Ovary (tissue), 9 donors: ENCODE measurements around the gene ARIH1. TPM values are rescaled to one million over a fixed set of nuclear protein-coding genes. Genes with fewer than 3 reads are reported as not detected.

Source experiments
- DNase-seq, 5 donors: peaks; one replicate each; pipeline ENCODE4 v3.0.0-alpha.2; 2019 to 2020
- H3K27ac ChIP-seq, 2 donors: fragments of 200-600 bp; one replicate each; pipeline versions ENCODE4 v1.5.1 to v1.8.0; 2019 to 2022
- H3K27me3 ChIP-seq: fragments of 200-600 bp; one replicate; pipeline ENCODE4 v1.8.0; 2022
- H3K36me3 ChIP-seq: fragments of 200-600 bp; sonication (generic); one replicate; pipeline ENCODE4 v1.5.1; 2019
- H3K4me1 ChIP-seq: one replicate; pipeline ENCODE4 v1.8.1; 2013; ENCODE audit warnings: mild to moderate bottlenecking, moderate library complexity; ENCODE audit not compliant: insufficient read depth
- H3K4me3 ChIP-seq: fragments of 200-600 bp; sonication (generic); one replicate; pipeline ENCODE4 v1.5.1; 2017
- H3K9me3 ChIP-seq, 2 donors: fragments of 200-600 bp in 1 of 2; sonication (generic) in 1 of 2; one replicate each; pipeline versions ENCODE4 v1.5.1 to v1.8.1; 2013 to 2019; ENCODE audit warnings: mild to moderate bottlenecking in 1 of 2, moderate library complexity in 1 of 2
- EP300 ChIP-seq: sonication (generic); formaldehyde crosslinking; IDR thresholded peaks from one replicate; pipeline ENCODE4 v1.6.1; 2017; ENCODE audit warnings: antibody characterized with exemption
- POLR2A ChIP-seq: fragments of 450-650 bp; IDR thresholded peaks from one replicate; pipeline ENCODE4 v1.6.1; 2017; ENCODE audit warnings: antibody characterized with exemption, mild to moderate bottlenecking, moderate library complexity
- WGBS, 3 donors: extraction: QIAGEN DNeasy Blood & Tissue Kit in 1 of 3; methylation state at CpG; one replicate each; pipeline versions ENCODE4 v1.1.5 to v1.1.7; 2013 to 2017; 5-methylcytosine and 5-hydroxymethylcytosine counted together
- intact Hi-C, 4 donors: fragments of 100-400 bp; cut with DNase I; formaldehyde crosslinking; loops; one replicate each; pipeline versions ENCODE4 v1.11.0 to v1.15.1; 2022 to 2023
- polyA plus RNA-seq, 2 donors: library from polyadenylated mRNA; stranded (reverse); fragments of 200-250 nt in 1 of 2; fragments of 350-450 nt in 1 of 2; fragmentation: Illumina TruSeq in 1 of 2; extraction: RNeasy Lipid Tissue Mini Kit (QIAGEN cat#74804) in 1 of 2; gene quantifications; one replicate each; pipeline ENCODE4 v1.2.3, GENCODE V29; 2013 to 2014
- total RNA-seq, 7 donors: library from RNA; depleted of rRNA in 2 of 7; stranded (reverse); fragments of >200 nt in 2 of 7; fragmentation: NEBNext Ultra II Directional in 3 of 7; extraction: Animal tissue kit (Norgen Biotek cat#: 25700) in 3 of 7; gene quantifications; one replicate each; pipeline versions ENCODE4 v1.1.0 to v1.2.4, GENCODE V29; 2016 to 2023
- TF ChIP-seq, protein P1 (sequence below), 3 donors: fragments of 450-650 bp in 2 of 3; fragments of 200-600 bp in 1 of 3; IDR thresholded peaks; one replicate each; pipeline versions ENCODE4 v1.5.1 to v1.8.0; 2016 to 2022; ENCODE audit warnings: antibody characterized with exemption in 3 of 3, mild to moderate bottlenecking in 1 of 3
- donor health status: DM: no; HTN: no; CAD: no; lungs with moderate emphysema.
- donor health status: DM: no; HTN: no; CAD: no.
- donor health status: Bipolar disorder and iron deficiency.
- donor health status: DM: yes; HTN: yes; CAD: no.
- donor health status: DM: no; HTN: no; CAD: no.
- donor health status: DM: yes; HTN: yes; CAD: no.

Gene ARIH1
- total and polyA plus RNA-seq, 9 donors: 33.1 to 211 (median 150) TPM

DNA sequence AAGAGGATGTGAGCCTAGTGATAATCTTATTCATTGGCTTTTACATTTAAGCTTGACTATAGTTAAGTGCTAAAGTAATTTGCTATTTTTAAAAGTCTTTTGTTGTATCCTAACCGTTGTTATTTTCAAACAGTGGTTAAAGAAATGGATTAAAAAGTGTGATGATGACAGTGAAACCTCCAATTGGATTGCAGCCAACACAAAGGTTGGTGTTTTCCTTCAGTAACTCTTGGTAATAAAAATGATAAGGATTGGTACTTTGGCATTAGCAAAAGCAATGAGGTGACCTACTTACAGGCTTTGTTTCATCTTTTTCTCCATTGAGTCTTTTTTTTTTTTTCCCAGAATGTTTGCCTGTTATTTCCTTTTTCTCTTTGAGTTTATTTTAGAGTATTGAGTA lies 92.8 kb downstream of the ARIH1 start:
- Histone ChIP-seq H3K27ac (no peak overlapping the region), H3K4me3 (no peak overlapping the region), H3K9me3 (no peaks in the 10 kb centered on the region), H3K27me3 (no peaks in the 10 kb centered on the region), H3K4me1 (no peaks in the 10 kb centered on the region), H3K36me3 (no peaks in the 10 kb centered on the region)
- intact Hi-C loops: no loop called here
- no peak for DNase-seq
- TF ChIP-seq EP300 (no peak), POLR2A (no peak)
- TF ChIP-seq, protein P1, sequence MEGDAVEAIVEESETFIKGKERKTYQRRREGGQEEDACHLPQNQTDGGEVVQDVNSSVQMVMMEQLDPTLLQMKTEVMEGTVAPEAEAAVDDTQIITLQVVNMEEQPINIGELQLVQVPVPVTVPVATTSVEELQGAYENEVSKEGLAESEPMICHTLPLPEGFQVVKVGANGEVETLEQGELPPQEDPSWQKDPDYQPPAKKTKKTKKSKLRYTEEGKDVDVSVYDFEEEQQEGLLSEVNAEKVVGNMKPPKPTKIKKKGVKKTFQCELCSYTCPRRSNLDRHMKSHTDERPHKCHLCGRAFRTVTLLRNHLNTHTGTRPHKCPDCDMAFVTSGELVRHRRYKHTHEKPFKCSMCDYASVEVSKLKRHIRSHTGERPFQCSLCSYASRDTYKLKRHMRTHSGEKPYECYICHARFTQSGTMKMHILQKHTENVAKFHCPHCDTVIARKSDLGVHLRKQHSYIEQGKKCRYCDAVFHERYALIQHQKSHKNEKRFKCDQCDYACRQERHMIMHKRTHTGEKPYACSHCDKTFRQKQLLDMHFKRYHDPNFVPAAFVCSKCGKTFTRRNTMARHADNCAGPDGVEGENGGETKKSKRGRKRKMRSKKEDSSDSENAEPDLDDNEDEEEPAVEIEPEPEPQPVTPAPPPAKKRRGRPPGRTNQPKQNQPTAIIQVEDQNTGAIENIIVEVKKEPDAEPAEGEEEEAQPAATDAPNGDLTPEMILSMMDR (IDR thresholded peaks at IDR 0.05): no peak
- WGBS, 3 donors: 33 to 70% (median 49%) methylated on average over 1 of the region's 1 CpG

- Histone ChIP-seq H3K36me3 (no peaks in the 10 kb centered on the region), H3K27ac (no peak overlapping the region), H3K27me3 (no peaks in the 10 kb centered on the region), H3K4me1 (no peaks in the 10 kb centered on the region), H3K4me3 (no peak overlapping the region), H3K9me3 (no peaks in the 10 kb centered on the region)
- no peak for DNase-seq
- 93 to 97% (median 97%) methylated on average over 1 of the region's 1 CpG for whole genome bisulfite sequencing, 3 donors
- intact Hi-C loops: no loop called here
- TF ChIP-seq EP300: no peak
- TF ChIP-seq POLR2A: no peak
- TF ChIP-seq, protein P1 (IDR thresholded peaks at IDR 0.05): no peak
Observed at GRCh38 chr15:72570059-72570458, 95.9 kb downstream of the ARIH1 start.

GRCh38 chr15:72579814-72580213 lies 105.7 kb downstream of the ARIH1 start:
- no peak for DNase-seq
- Histone ChIP-seq H3K4me1 (no peaks in the 10 kb centered on the region), H3K4me3 (no peak overlapping the region), H3K27me3 (no peaks in the 10 kb centered on the region), H3K9me3 (peaks cover 0 to 3% of the 10 kb centered on the region in 2 donors), H3K36me3 (no peaks in the 10 kb centered on the region), H3K27ac (no peak overlapping the region)
- TF ChIP-seq, protein P1 (IDR thresholded peaks at IDR 0.05): no peak
- TF ChIP-seq EP300 (no peak), POLR2A (no peak)
- intact Hi-C loops: no loop called here
- 97 to 99% (median 98%) methylated on average over 3 of the region's 3 CpGs for WGBS, 3 donors

DNA sequence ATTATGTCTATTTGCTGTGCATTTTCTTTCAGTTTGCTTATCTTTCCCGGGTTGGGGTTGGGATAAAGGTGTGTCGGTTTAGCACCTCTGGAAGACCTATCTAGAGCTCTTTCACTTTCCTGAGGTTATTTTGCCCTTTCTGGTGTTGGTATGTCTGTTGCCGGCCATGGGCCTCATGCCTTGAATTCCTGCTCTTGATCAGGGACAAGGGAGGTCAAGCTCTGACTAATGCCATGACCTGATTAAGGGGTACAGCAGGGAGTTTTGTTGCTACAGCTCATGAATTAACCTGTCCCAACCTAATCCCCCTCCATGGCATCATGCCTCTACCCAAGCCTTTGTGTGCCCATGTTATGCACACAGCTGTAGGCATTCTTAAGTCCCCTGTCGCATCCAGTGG lies 109.9 kb downstream of the ARIH1 start:
- intact Hi-C loops: no loop called here
- TF ChIP-seq EP300 (no peak), POLR2A (no peak)
- TF ChIP-seq, protein P1 (IDR thresholded peaks at IDR 0.05): no peak
- H3K4me1 ChIP-seq: no peaks in the 10 kb centered on the region
- WGBS, 3 donors: 60 to 67% (median 63%) methylated on average over 4 of the region's 4 CpGs
- DNase-seq: no peak
- no peak overlapping the region for H3K27ac ChIP-seq
- no peaks in the 10 kb centered on the region for H3K36me3 ChIP-seq
- H3K4me3 ChIP-seq: no peak overlapping the region
- no peaks in the 10 kb centered on the region for H3K9me3 ChIP-seq
- H3K27me3 ChIP-seq: no peaks in the 10 kb centered on the region
